ENCODE measurements around the gene NAPA.

Gene NAPA

GRCh38 chr19:47518854-47519253 is 4.0 kb upstream of the NAPA start:
- no peaks in the 10 kb centered on the region for H3K9me3 ChIP-seq (ENCODE audit: insufficient read depth, low read depth, low read length)
- H3K9me2 ChIP-seq (replicated peaks; ENCODE audit: low read depth, low read length) = no peaks in the 10 kb centered on the region
- no peak overlapping the region for H2AFZ ChIP-seq (ENCODE audit: low read length)
- H3K79me2 ChIP-seq (ENCODE audit: insufficient read depth, low read length) = peaks cover 10% of the 10 kb centered on the region
- no peak overlapping the region for H3K4me3 ChIP-seq (ENCODE audit: low read length, poor library complexity, severe bottlenecking)
- peak overlapping the region; percentile 56 for H3K4me2 ChIP-seq (ENCODE audit: low read depth, low read length, poor library complexity, severe bottlenecking)
- H3K27me3 ChIP-seq (ENCODE audit: insufficient read depth, low read length, poor library complexity, severe bottlenecking) = no peaks in the 10 kb centered on the region
- TF ChIP-seq CTCF (conservative IDR thresholded peaks at IDR 0.05; ENCODE audit: low read length) (no peak), EZH2phosphoT487 (IDR thresholded peaks at IDR 0.05; ENCODE audit: borderline replicate concordance) (no peak)
- H3K36me3 ChIP-seq (ENCODE audit: insufficient read depth, low read length) = no peaks in the 10 kb centered on the region
- peak overlapping the region; percentile 45 for H3K9ac ChIP-seq (ENCODE audit: low read depth, low read length, poor library complexity, severe bottlenecking)
- peaks cover 57% of the 10 kb centered on the region for H3K4me1 ChIP-seq (ENCODE audit: insufficient read depth, low read length, poor library complexity, severe bottlenecking)
- H4K20me1 ChIP-seq (ENCODE audit: insufficient read depth, low read length, poor library complexity, severe bottlenecking) = peaks cover 8% of the 10 kb centered on the region
- no peaks in the 10 kb centered on the region for H3F3A ChIP-seq (ENCODE audit: low read depth)

- TF ChIP-seq EZH2phosphoT487 (IDR thresholded peaks at IDR 0.05; ENCODE audit: borderline replicate concordance) (no peak), CTCF (conservative IDR thresholded peaks at IDR 0.05; ENCODE audit: low read length) (no peak)
- H3K9me3 ChIP-seq (ENCODE audit: insufficient read depth, low read depth, low read length) = no peaks in the 10 kb centered on the region
- H4K20me1 ChIP-seq (ENCODE audit: insufficient read depth, low read length, poor library complexity, severe bottlenecking) = peaks cover 11% of the 10 kb centered on the region
- H3K4me2 ChIP-seq (ENCODE audit: low read depth, low read length, poor library complexity, severe bottlenecking) = peak overlapping the region; percentile 56
- peaks cover 62% of the 10 kb centered on the region for H3K4me1 ChIP-seq (ENCODE audit: insufficient read depth, low read length, poor library complexity, severe bottlenecking)
- peaks cover 17% of the 10 kb centered on the region for H3K79me2 ChIP-seq (ENCODE audit: insufficient read depth, low read length)
- H3K4me3 ChIP-seq (ENCODE audit: low read length, poor library complexity, severe bottlenecking) = peak overlapping the region; percentile 47
- no peaks in the 10 kb centered on the region for H3K9me2 ChIP-seq (replicated peaks; ENCODE audit: low read depth, low read length)
- peak overlapping the region; percentile 66 for H3K9ac ChIP-seq (ENCODE audit: low read depth, low read length, poor library complexity, severe bottlenecking)
- H3F3A ChIP-seq (ENCODE audit: low read depth) = no peaks in the 10 kb centered on the region
- H3K36me3 ChIP-seq (ENCODE audit: insufficient read depth, low read length) = no peaks in the 10 kb centered on the region
- no peaks in the 10 kb centered on the region for H3K27me3 ChIP-seq (ENCODE audit: insufficient read depth, low read length, poor library complexity, severe bottlenecking)
- no peak overlapping the region for H2AFZ ChIP-seq (ENCODE audit: low read length)
Observed at GRCh38 chr19:47518139-47518538, 3.3 kb upstream of the NAPA start.

- Histone ChIP-seq H3K27me3 (ENCODE audit: insufficient read depth, low read length, poor library complexity, severe bottlenecking) (no peaks in the 10 kb centered on the region), H3K36me3 (ENCODE audit: insufficient read depth, low read length) (no peaks in the 10 kb centered on the region), H3K9ac (ENCODE audit: low read depth, low read length, poor library complexity, severe bottlenecking) (peak overlapping the region; percentile 95), H3K79me2 (ENCODE audit: insufficient read depth, low read length) (peaks cover 55% of the 10 kb centered on the region), H4K20me1 (ENCODE audit: insufficient read depth, low read length, poor library complexity, severe bottlenecking) (peaks cover 38% of the 10 kb centered on the region), H2AFZ (ENCODE audit: low read length) (peak overlapping the region; percentile 73), H3K4me3 (ENCODE audit: low read length, poor library complexity, severe bottlenecking) (peak overlapping the region; percentile 98), H3K9me2 (replicated peaks; ENCODE audit: low read depth, low read length) (no peaks in the 10 kb centered on the region), H3F3A (ENCODE audit: low read depth) (no peaks in the 10 kb centered on the region), H3K4me1 (ENCODE audit: insufficient read depth, low read length, poor library complexity, severe bottlenecking) (peaks cover 54% of the 10 kb centered on the region), H3K4me2 (ENCODE audit: low read depth, low read length, poor library complexity, severe bottlenecking) (peak overlapping the region; percentile 99), H3K9me3 (ENCODE audit: insufficient read depth, low read depth, low read length) (no peaks in the 10 kb centered on the region)
- TF ChIP-seq CTCF (conservative IDR thresholded peaks at IDR 0.05; ENCODE audit: low read length) = no peak
- no peak for TF ChIP-seq EZH2phosphoT487 (IDR thresholded peaks at IDR 0.05; ENCODE audit: borderline replicate concordance)
Observed at GRCh38 chr19:47514151-47514868, 553 bp downstream of the NAPA start.

Data from Loucy (cell line).